IPS-15b (cell line): ENCODE results near the gene FOXN3.

Experiments used
- H3K27me3 ChIP-seq: one replicate; pipeline ENCODE4 v1.6.1; 2013; ENCODE audit warnings: low read length; ENCODE audit not compliant: control insufficient read depth, insufficient read depth
- H3K36me3 ChIP-seq: one replicate; pipeline ENCODE4 v1.6.1; 2013; ENCODE audit warnings: low read length; ENCODE audit not compliant: control insufficient read depth, insufficient read depth
- H3K4me1 ChIP-seq: one replicate; pipeline ENCODE4 v1.6.1; 2013; ENCODE audit warnings: mild to moderate bottlenecking, low read length; ENCODE audit not compliant: control insufficient read depth, insufficient read depth
- H3K4me3 ChIP-seq: one replicate; pipeline ENCODE4 v1.5.1; 2013; ENCODE audit warnings: low read depth, low read length
- H3K9ac ChIP-seq: one replicate; pipeline ENCODE4 v1.6.1; 2013; ENCODE audit warnings: low read depth, mild to moderate bottlenecking, low read length
- H3K9me3 ChIP-seq: one replicate; pipeline ENCODE4 v1.6.1; 2013; ENCODE audit warnings: mild to moderate bottlenecking, low read length; ENCODE audit not compliant: control insufficient read depth, insufficient read depth

The FOXN3 gene

DNA sequence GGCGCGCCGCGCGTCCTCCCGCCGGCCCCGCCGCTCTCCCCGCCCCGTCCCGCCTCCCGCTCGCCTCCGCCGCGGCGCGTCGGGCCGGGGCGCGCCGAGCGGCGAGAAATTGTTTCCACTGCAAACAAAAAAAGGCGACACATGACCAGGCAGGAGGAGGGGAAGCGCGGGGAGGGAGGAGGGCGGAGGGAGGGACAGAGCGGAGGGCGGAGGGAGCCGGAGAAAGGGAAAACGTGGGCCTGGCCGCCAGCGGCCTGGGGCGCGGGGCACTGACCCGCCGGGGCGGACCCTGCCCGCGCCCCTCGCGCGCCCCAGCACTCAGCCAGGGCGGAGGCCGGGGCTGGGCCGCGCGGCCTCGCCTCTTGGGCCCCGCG, at the start of gene FOXN3:
Gene FOXN3 (minus strand): TSS at position 143 of the 374 bp plus-strand sequence. CDS start 4,757 bp downstream, outside the sequence.
- Histone ChIP-seq H3K4me3 (peak within 1 kb of the TSS; percentile 82), H3K36me3 (peaks cover 12% of the 10 kb centered on the region), H3K9me3 (no peaks in the 10 kb centered on the region), H3K4me1 (peaks cover 15% of the 10 kb centered on the region), H3K27me3 (no peaks in the 10 kb centered on the region), H3K9ac (peak within 1 kb of the TSS; percentile 79)

- H3K27me3 ChIP-seq = no peaks in the 10 kb centered on the region
- H3K36me3 ChIP-seq = peaks cover 3% of the 10 kb centered on the region
- no peak overlapping the region for H3K4me3 ChIP-seq
- no peak overlapping the region for H3K9ac ChIP-seq
- H3K4me1 ChIP-seq = no peaks in the 10 kb centered on the region
- no peaks in the 10 kb centered on the region for H3K9me3 ChIP-seq
These were observed 49.5 kb upstream of the FOXN3 start for GRCh38 chr14:89466484-89466883.

- peaks cover 3% of the 10 kb centered on the region for H3K36me3 ChIP-seq
- no peaks in the 10 kb centered on the region for H3K9me3 ChIP-seq
- no peak overlapping the region for H3K4me3 ChIP-seq
These were observed 48.8 kb upstream of the FOXN3 start for GRCh38 chr14:89465876-89466275.

DNA sequence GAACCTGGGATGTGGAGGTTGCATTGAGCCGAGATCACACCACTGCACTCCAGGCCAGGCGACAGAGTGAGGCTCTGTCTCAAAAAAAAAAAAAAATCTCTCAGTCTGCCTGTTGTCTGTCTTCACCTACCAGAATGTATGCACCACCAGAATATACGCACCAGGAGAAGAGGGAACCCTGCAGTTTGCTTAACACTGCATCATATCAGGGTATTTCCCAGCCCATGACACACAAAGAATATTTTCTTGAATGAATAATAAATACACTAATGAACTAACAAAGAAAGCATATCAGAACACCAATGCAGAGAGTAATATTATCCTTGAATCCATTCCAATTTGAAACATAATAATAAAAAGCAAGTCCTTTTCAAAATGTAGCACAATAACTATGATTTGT, 44.2 kb upstream of the FOXN3 start:
- Histone ChIP-seq H3K36me3 (no peaks in the 10 kb centered on the region), H3K9ac (no peak overlapping the region), H3K4me1 (peaks cover 8% of the 10 kb centered on the region), H3K4me3 (no peak overlapping the region), H3K9me3 (no peaks in the 10 kb centered on the region), H3K27me3 (no peaks in the 10 kb centered on the region)

More at GRCh38 chr14:89465876-89466275, 48.8 kb upstream of the FOXN3 start:
- H3K4me1 ChIP-seq = no peaks in the 10 kb centered on the region
- no peaks in the 10 kb centered on the region for H3K27me3 ChIP-seq
- no peak overlapping the region for H3K9ac ChIP-seq

- Histone ChIP-seq H3K9me3 (no peaks in the 10 kb centered on the region), H3K9ac (peak overlapping the region; percentile 18), H3K4me3 (no peak overlapping the region), H3K4me1 (peaks cover 8% of the 10 kb centered on the region), H3K36me3 (no peaks in the 10 kb centered on the region), H3K27me3 (no peaks in the 10 kb centered on the region)
These were observed 41.8 kb upstream of the FOXN3 start for GRCh38 chr14:89458713-89459420.

- H3K4me3 ChIP-seq = no peak overlapping the region
- H3K9ac ChIP-seq = no peak overlapping the region
- H3K27me3 ChIP-seq = no peaks in the 10 kb centered on the region
- peaks cover 8% of the 10 kb centered on the region for H3K4me1 ChIP-seq
- H3K9me3 ChIP-seq = no peaks in the 10 kb centered on the region
- no peaks in the 10 kb centered on the region for H3K36me3 ChIP-seq
These were observed 40.0 kb upstream of the FOXN3 start for GRCh38 chr14:89457007-89457406.

DNA sequence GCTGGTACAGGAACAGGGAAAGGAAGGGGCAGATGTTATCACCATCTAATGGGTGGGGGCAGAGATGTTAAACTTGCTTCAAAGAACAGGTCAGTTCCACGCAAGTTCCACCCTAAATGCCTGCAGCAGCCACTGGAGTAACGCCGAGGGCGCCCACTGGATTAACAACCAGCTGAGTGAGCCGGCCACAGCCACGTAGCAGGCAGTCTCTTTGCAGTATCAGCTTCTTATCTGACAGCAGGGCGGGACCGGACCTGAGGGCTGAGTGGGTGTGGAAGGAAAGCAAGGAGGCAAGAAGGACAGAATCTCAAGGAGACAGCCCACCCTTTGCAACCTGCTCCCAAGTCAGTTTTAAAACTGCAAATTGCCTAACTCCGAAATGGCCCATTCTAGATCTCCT, 38.4 kb upstream of the FOXN3 start:
- H3K4me3 ChIP-seq = no peak overlapping the region
- H3K27me3 ChIP-seq = no peaks in the 10 kb centered on the region
- no peaks in the 10 kb centered on the region for H3K9me3 ChIP-seq
- H3K4me1 ChIP-seq = peaks cover 8% of the 10 kb centered on the region
- H3K36me3 ChIP-seq = no peaks in the 10 kb centered on the region
- H3K9ac ChIP-seq = no peak overlapping the region

GRCh38 chr14:89454996-89455395, 38.0 kb upstream of the FOXN3 start:
- Histone ChIP-seq H3K9me3 (no peaks in the 10 kb centered on the region), H3K4me3 (no peak overlapping the region), H3K27me3 (no peaks in the 10 kb centered on the region), H3K4me1 (peaks cover 8% of the 10 kb centered on the region), H3K36me3 (no peaks in the 10 kb centered on the region), H3K9ac (no peak overlapping the region)

GRCh38 chr14:89452281-89452680, 35.2 kb upstream of the FOXN3 start:
- no peaks in the 10 kb centered on the region for H3K27me3 ChIP-seq
- H3K36me3 ChIP-seq = no peaks in the 10 kb centered on the region
- H3K9me3 ChIP-seq = no peaks in the 10 kb centered on the region
- no peak overlapping the region for H3K9ac ChIP-seq
- H3K4me1 ChIP-seq = no peaks in the 10 kb centered on the region
- no peak overlapping the region for H3K4me3 ChIP-seq

GRCh38 chr14:89451229-89451628, 34.2 kb upstream of the FOXN3 start:
- H3K4me3 ChIP-seq = no peak overlapping the region
- no peaks in the 10 kb centered on the region for H3K36me3 ChIP-seq
- H3K27me3 ChIP-seq = no peaks in the 10 kb centered on the region
- no peak overlapping the region for H3K9ac ChIP-seq
- H3K4me1 ChIP-seq = no peaks in the 10 kb centered on the region
- no peaks in the 10 kb centered on the region for H3K9me3 ChIP-seq

- Histone ChIP-seq H3K4me3 (no peak overlapping the region), H3K9ac (no peak overlapping the region), H3K36me3 (no peaks in the 10 kb centered on the region), H3K9me3 (no peaks in the 10 kb centered on the region), H3K27me3 (no peaks in the 10 kb centered on the region), H3K4me1 (peaks cover 11% of the 10 kb centered on the region)
These were observed 30.3 kb upstream of the FOXN3 start for GRCh38 chr14:89447182-89447944.
